Amniotic stem cell (primary cell): ENCODE measurements around the gene CTNNA2.
A peak's percentile ranks its signal among the peaks of the same experiment; 100 is the strongest.
"Not testable (repeated sequence)": the region's sequence is repeated elsewhere in the genome, so short reads cannot be mapped to it uniquely, and the experiment has no call there.

Source experiments
- DNase-seq: peaks from one replicate; lab custom pipeline; 2025; lab: John Stamatoyannopoulos, UW

Gene CTNNA2

GRCh38 chr2:80080957-80081356 lies 568.1 kb downstream of the CTNNA2 start:
- no peak for DNase-seq

- DNase-seq: peak; percentile 73
Measured at GRCh38 chr2:80086831-80087230, 574.0 kb downstream of the CTNNA2 start.

DNA sequence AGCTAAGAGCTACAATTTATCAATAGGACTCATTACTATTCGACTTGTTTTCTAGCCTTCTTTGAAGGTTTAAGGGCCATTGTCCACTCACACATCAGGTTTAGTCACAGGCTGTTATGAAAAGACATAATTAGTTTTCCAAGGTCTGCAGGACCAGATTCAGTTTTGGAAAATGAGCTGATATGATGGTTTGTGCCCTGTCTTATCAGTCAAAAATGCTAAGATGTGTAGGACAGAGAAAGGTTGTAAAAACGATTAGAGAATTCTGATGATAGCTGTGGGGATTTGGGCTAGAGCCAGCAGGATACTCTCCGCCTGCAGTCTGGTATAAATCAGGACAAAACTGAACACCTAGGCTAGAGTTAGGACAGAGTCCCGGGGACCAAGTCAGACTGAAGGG lies 578.4 kb downstream of the CTNNA2 start:
- no peak for DNase-seq

- no peak for DNase-seq
Measured at GRCh38 chr2:80092474-80092873, 579.6 kb downstream of the CTNNA2 start.

DNA sequence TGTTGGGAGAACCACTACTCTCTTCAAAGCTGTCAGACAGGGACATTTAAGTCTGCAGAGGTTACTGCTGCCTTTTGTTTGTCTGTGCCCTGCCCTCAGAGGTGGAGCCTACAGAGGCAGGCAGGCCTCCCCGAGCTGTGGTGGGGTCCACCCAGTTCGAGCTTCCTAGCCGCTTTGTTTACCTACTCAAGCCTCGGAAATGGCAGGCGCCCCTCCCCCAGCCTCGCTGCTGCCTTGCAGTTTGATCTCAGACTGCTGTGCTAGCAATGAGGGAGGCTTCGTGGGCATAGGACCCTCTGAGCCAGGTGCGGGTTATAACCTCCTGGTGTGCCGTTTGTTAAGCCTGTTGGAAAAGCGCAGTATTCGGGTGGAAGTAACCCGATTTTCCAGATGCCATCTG lies 585.7 kb downstream of the CTNNA2 start:
- DNase-seq: not testable (repeated sequence)

DNA sequence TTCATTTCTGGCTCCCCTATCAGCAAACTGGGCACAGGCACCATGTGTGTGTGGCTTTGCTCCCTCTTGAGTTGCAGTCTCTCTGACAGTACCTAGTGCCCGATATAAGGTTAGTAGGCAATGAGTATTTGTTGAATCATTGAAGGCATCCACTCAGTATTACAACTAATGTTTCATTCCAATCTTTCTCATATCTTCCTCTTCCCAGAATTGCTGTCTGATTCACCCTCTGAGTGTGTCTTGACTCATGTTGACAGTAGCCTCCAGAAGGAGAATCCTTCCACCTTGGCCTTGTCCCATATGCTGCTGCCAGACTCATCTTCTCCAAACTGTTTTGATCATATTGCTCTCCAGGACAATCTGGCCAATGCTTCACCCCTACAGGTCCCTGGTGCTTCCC lies 589.2 kb downstream of the CTNNA2 start:
- peak; percentile 74 for DNase-seq

- no peak for DNase-seq
Measured at GRCh38 chr2:80105015-80105640, 592.3 kb downstream of the CTNNA2 start.

- DNase-seq: no peak
Measured at GRCh38 chr2:80111185-80111584, 598.3 kb downstream of the CTNNA2 start.

GRCh38 chr2:80112790-80113189 lies 599.9 kb downstream of the CTNNA2 start:
- DNase-seq: no peak

GRCh38 chr2:80113399-80113798 lies 600.5 kb downstream of the CTNNA2 start:
- DNase-seq: no peak

DNA sequence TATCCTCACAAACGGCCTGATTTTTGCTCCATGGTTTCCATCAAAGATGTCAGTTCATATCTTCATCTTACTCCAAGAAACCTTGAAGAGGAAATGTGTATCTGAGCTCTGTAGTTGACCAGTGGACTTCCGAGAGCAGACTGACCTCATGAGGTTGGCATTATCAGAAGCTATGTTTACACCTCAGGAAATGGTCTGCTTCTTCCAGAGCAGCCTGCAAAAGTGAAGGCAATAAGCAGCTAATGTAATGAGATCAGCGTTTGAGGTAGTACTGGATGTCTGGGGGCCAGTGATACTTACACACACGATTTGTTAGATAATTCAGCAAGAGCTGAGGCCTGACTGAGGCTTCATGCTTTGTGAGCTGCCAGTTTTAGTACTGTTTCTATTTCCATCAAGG lies 602.0 kb downstream of the CTNNA2 start:
- no peak for DNase-seq

GRCh38 chr2:80117401-80117800 lies 604.5 kb downstream of the CTNNA2 start:
- DNase-seq: no peak

- no peak for DNase-seq
Measured at GRCh38 chr2:80120866-80121265, 608.0 kb downstream of the CTNNA2 start.

DNA sequence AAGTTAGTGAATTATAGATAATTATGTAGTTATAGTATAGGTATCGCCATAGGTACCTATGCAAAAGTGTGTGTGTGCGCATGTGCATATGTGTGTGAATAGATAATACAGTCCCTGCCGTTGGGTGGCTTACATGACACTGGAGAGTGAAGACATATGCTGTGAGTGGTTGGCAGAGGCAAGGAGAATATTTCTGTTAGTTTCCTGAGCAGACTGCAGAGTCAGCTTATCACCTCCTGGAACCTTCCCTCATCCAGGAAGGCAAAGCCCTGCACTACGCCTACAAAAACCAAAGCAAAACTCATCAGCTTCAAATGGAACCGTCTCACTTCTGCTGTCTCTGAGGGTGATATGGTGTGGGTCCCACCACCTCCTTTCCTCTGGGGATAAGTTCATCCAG lies 609.8 kb downstream of the CTNNA2 start:
- no peak for DNase-seq

- DNase-seq: peak; percentile 11
Measured at GRCh38 chr2:80126596-80127189, 613.8 kb downstream of the CTNNA2 start.

DNA sequence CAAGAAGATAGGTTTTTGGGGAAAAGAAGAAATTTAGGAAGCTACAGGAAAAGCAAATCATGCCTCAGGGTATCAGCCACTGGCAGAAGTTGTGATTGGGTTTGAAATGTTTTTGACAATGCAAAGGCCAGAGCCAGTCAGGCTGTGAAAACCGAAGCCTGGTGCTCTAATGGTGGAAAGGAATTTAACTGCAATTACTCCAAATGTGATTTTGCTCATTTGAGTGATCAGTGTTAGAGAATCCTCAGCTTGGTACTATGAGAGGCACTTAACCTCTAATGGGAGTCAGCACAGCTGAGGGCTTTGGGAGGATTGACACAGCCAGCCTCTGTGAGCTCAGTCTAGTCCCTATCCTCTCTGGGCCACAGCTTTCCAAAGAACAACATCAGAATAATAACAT lies 615.2 kb downstream of the CTNNA2 start:
- DNase-seq: no peak

DNA sequence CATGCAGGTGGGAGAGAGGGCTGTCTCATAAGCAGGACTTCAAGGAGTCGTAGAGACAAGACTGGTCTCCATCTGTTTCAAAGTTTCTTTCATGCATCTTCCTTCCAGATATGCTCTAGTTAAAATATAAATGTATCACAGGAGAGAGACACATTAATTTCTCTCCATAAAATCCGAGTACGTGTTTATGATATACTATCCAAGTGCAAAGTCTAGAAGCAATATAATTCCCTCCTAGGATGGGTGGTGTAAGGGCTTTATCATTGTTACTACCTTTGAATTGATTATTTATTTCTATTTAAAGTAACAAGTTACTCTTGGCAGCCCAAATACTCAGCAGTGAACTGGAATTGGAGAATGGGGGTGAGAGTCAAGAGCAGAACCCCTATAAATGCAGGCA lies 619.4 kb downstream of the CTNNA2 start:
- no peak for DNase-seq

GRCh38 chr2:80135001-80135400 lies 622.1 kb downstream of the CTNNA2 start:
- no peak for DNase-seq

DNA sequence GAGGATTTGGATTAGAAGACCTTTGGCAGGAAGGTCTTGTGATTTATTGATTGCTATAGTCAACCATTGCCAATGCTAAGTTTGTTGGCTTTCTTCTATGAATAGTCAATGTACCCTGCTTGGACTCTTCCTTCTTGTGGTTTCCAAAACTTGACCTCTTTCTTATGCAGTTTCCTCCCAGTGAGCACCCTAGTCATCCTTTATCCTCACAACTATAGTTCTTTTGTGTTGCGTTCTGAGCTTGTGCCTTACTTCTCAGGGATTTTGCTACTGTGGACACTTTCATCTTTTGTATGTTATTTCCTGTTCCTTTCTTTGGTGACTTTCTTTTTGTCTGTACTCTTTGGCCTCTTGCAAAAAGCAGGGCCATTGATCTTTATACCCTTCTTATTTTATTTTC lies 623.5 kb downstream of the CTNNA2 start:
- DNase-seq: no peak

GRCh38 chr2:80139001-80139400 lies 626.1 kb downstream of the CTNNA2 start:
- DNase-seq: no peak

GRCh38 chr2:80141007-80141726 lies 628.3 kb downstream of the CTNNA2 start:
- DNase-seq: no peak

- no peak for DNase-seq
Measured at GRCh38 chr2:80145499-80145898, 632.6 kb downstream of the CTNNA2 start.

DNA sequence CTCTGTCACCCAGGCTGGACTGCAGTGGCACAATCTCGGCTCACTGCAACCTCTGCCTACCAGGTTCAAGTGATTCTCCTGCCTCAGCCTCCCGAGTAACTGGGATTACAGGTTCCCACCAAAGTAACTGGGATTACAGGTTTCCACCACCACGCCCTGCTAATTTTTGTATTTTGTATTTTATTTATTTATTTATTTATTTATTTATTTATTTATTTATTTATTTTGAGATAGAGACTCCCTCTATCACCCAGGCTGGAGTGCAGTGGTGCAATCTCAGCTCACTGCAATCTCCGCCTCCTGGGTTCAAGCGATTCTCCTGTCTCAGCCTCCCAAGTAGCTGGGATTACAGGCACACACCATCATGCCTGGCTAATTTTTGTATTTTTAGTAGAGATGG lies 633.9 kb downstream of the CTNNA2 start:
- DNase-seq: not testable (repeated sequence)

DNA sequence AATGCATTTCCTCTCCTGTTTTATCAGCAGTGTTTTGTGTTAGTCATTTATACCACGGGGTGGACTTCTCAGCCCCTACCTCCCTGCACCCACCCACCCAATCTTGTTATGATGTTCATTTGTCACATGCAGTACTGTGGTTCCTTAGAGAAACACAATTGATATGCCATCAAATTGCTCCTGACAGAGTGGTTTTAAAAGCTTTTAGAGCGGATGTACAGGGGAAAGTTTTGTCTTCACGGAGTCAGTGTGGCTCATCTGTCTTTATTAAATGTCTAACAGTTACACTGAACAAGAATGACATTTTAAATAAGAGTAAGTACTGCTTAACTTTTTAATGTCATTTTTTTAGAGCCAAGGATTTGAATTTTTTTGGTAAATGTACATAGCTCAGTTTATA lies 634.8 kb downstream of the CTNNA2 start:
- DNase-seq: no peak
